ENCODE results near the gene PRPS1L1. TPM values are rescaled to one million over a fixed set of nuclear protein-coding genes. Genes with fewer than 3 reads are reported as not detected.

The PRPS1L1 gene
- total RNA-seq, 1 donor from 2014 or later: not detected

- ATAC-seq (no peak), DNase-seq (ENCODE audit: low spot score) (no peak)
Measured at GRCh38 chr7:18016547-18017444, 10.8 kb downstream of the PRPS1L1 start.

GRCh38 chr7:18013936-18014335, 13.7 kb downstream of the PRPS1L1 start:
- DNase-seq (ENCODE audit: low spot score): no peak
- ATAC-seq: no peak

GRCh38 chr7:18004372-18004771, 23.3 kb downstream of the PRPS1L1 start:
- DNase-seq (ENCODE audit: low spot score) (no peak), ATAC-seq (no peak)

- DNase-seq (ENCODE audit: low spot score): no peak
- ATAC-seq: no peak
Measured at GRCh38 chr7:18003286-18003994, 24.2 kb downstream of the PRPS1L1 start.

DNA sequence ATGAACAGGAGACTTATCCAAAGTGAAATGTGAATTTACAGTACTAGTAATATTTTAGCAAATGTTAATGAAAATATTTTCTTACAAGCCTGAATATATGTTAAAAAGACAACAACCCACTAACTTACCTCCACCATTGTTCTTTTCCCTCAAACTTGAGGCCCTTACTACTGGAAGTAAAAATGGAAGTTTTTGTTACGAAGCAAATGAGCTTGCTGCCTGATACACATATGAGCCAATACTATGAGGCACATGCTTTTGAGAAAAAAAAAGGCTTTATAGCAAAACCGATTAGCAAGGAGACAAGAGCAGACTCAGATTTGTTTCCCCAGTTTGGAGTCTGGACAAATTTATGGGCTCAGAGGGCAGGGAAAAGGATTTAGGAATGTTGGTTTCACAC, 29.0 kb downstream of the PRPS1L1 start:
- ATAC-seq (no peak), DNase-seq (ENCODE audit: low spot score) (no peak)

DNA sequence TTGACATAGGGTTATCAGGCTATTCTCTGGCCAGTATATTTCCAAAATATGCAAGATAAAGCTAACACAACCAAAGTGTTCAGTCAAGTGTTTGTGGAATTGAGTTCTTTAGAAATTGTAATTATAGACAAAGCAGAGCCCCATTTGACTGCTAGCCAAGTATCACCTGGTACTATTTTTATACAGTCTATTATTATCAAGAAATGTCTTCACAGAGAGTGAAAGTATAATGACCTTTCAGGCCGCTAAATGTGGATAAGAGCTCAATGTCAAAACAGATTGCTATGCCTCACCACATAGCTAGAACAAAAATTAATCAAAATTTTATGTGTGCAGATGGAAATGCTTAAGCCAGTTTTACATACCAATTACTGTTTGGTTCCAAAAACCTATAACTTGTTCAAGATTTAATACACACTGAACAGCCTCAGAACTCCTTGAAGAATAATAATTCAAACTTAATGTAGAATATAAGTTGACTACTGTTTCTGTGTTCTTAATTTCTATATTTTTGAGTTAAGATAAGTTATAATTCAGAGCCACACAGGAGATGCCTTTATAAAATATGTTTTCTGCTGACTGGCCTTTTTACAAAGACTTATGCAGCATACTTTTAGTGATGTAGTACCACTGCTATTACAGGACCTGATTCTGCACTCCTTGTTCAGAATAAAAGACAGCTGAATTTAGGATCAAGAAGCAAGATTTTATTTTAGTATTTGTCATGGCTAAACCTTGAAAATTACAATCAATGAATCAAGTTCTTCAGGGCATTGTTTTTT, 31.0 kb downstream of the PRPS1L1 start:
- ATAC-seq (no peak), DNase-seq (ENCODE audit: low spot score) (no peak)

GRCh38 chr7:17996040-17996439, 31.6 kb downstream of the PRPS1L1 start:
- ATAC-seq (no peak), DNase-seq (ENCODE audit: low spot score) (no peak)

DNA sequence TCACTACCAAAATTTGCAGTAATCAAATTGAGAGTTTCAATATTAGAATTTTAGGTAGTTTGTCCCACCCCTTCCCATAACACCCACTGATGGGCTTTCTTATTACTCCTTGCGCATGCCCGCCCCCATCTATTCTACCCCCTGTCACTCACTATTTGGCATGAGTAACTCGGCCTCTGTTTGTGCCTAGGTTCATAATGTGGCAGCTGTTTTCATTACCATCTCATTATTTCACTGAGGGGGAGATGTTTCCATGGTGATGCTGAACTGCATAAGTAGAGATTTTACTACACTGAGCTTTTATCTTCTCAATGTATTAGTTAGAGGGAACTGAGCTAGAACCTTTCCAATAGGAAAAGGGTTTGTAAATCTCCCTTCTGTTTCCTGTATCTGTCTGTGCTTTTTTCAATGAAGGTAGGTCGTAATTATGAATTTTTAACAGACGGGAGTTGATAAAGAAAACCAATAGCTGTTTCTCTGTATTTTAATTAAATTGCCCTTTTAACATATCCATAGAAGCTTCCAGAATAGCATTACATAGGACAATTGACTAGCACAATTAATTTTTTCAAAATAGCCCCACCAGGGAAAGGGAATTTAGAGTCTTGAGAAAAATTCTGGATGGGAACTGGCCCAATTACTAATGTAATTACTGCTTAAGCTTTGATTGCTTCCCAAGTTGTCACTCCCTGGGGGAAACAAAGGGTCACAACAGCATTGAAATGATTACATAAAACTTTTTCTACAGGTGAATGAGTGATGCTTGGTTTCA, 33.4 kb downstream of the PRPS1L1 start:
- DNase-seq (ENCODE audit: low spot score) (no peak), ATAC-seq (no peak)

GRCh38 chr7:17991866-17992648, 35.6 kb downstream of the PRPS1L1 start:
- DNase-seq (ENCODE audit: low spot score) (no peak), ATAC-seq (no peak)

GRCh38 chr7:17990761-17991160, 36.9 kb downstream of the PRPS1L1 start:
- no peak for DNase-seq (ENCODE audit: low spot score)
- no peak for ATAC-seq

DNA sequence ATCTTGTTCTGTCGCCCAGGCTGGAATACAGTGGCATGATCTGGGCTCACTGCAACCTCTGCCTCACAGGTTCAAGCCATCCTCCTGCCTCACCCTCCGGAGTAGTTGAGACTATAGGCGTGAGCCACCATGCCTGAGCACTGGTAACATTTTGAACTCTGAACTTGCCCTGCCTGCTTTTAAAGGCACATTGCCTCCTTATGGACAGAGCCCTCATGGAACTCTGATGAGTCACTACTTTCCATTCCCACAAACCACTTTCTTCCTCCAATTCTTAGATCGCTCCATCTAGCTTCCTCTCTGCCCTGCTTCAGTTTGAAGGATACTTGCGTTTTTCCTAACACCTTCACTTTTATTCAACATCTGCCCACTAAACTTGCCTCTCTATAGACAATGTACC, 38.1 kb downstream of the PRPS1L1 start:
- ATAC-seq: no peak
- DNase-seq (ENCODE audit: low spot score): no peak

- ATAC-seq (no peak), DNase-seq (ENCODE audit: low spot score) (no peak)
Measured at GRCh38 chr7:17988858-17989257, 38.8 kb downstream of the PRPS1L1 start.

GRCh38 chr7:17988141-17988540, 39.5 kb downstream of the PRPS1L1 start:
- ATAC-seq (no peak), DNase-seq (ENCODE audit: low spot score) (no peak)

- DNase-seq (ENCODE audit: low spot score) (no peak), ATAC-seq (no peak)
Measured at GRCh38 chr7:17986851-17987250, 40.8 kb downstream of the PRPS1L1 start.

DNA sequence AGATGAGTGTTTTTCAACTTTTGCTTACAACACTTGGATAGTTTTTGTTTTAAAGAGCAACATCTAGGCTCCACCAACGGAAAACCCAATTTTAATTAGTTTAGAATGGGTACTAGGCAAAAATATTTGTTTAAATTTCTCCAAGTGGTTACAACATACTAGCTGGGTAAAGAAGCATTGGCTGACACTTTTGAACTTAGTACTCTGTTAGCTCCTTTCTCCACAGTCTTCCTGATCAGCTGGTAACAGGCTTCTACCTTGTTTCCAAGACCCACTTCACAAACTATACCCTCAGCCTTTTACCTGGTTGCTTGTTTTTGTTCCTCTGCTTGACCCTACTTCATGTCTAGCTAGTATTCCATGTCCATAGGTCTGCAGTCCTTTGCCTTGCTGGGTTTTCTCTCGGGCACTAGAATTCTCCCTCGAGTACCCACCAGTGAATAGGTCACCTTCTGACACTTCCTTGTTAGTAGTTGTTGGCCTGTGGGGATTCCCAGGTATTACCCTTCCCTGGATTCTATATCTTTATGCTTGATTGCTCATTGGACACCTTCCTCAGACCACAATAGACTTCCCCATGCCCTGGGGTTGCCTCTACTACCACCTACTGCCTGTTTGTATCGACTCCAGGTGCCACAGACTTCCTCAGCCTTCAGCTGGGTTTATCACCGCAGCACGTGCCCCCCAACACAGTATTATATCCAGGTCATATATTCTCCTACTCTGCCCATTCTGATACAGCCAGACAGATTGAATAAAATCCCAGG, 42.0 kb downstream of the PRPS1L1 start:
- ATAC-seq (peak; percentile 72), DNase-seq (ENCODE audit: low spot score) (no peak)

GRCh38 chr7:17984288-17984687, 43.4 kb downstream of the PRPS1L1 start:
- DNase-seq (ENCODE audit: low spot score): no peak
- ATAC-seq: no peak

DNA sequence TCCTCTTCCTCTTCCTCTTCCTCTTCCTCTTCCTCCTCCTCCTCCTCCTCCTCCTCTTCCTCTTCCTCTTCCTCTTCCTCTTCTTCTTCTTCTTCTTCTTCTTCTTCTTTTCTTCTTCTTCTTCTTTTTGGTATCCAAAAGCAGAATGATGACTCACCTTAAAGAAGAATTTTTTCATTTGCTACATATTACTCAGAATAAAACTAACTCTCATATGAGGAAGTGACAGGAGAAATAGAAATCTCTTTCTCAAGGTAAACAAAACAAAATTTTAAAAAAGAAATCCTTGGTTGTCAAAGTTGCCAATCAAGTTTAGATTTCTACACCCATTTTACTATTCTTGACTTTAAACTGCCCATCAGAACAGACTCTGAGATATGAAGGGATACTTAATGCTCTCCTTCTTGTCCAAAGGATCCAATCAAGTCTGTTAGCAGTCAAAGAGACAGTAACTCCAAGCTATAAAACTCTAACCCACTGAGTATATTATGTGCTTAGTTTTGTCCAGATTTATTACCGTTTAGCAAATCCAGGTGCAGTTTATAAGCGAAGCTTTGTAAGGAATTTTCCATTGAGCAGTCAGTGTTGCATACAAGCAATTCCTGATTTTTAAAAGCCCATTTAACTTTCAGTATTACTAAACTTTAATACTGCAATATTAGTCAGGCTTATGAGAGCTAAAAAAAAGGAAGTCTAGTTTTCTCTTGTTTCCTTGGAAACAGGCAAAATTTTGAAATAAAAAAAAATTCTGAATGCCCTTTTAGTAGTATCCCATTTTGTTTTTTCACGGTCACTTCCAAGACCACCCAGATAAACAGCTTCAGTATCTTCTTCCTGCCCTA, 44.2 kb downstream of the PRPS1L1 start:
- ATAC-seq (no peak), DNase-seq (ENCODE audit: low spot score) (no peak)

DNA sequence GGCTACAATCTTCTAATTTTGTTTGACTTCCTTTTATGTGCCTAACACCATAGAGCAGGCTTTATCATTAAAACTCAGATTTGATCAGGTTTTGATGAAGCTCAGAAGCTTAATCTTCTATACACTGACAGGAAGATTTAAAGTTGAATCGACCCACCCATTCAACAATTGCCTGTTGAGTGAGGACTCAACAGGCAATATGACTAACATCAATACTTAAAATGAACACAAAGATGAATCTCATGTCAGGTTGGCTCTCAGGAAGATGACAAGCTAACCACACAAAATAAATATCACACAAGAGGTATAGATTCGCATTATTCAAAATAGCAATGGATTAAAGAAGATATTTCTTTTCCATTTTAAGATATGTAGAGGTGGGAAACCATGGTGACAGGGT, 50.7 kb downstream of the PRPS1L1 start:
- no peak for DNase-seq (ENCODE audit: low spot score)
- no peak for ATAC-seq

Data from left lobe of liver (tissue), 2 donors.